LNCaP clone FGC (cell line): ENCODE data around the gene CHD5.
A peak's percentile ranks its signal among the peaks of the same experiment; 100 is the strongest.
"Not testable (repeated sequence)": the region's sequence is repeated elsewhere in the genome, so short reads cannot be mapped to it uniquely, and the experiment has no call there.

Experiments
- DNase-seq: peaks from one replicate; pipeline ENCODE4 v3.0.0-alpha.2; 2011; ENCODE audit warnings: low read depth
- H3K4me3 ChIP-seq: 2 replicates; pipeline ENCODE4 v1.5.1; 2011; ENCODE audit warnings: mild to moderate bottlenecking, low read depth, low read length, control low read depth
- CTCF ChIP-seq: IDR thresholded peaks from 2 replicates; pipeline ENCODE4 v1.5.1; 2012; ENCODE audit warnings: mild to moderate bottlenecking; ENCODE audit not compliant: control insufficient read depth, insufficient read depth; ENCODE audit errors: extremely low read depth

The CHD5 gene

GRCh38 chr1:6180268-6180706, at the start of gene CHD5:
Gene CHD5, minus strand, starts transcription at chr1:6180321. Its CDS starts 298 bp downstream, at chr1:6180023.
- H3K4me3 ChIP-seq: no peak within 1 kb of the TSS
- TF ChIP-seq CTCF: no peak
- DNase-seq: no peak

GRCh38 chr1:6225651-6226050, 45.5 kb upstream of the CHD5 start:
- TF ChIP-seq CTCF: no peak
- no peak overlapping the region for H3K4me3 ChIP-seq
- DNase-seq: no peak

- no peak overlapping the region for H3K4me3 ChIP-seq
- no peak for DNase-seq
- no peak for TF ChIP-seq CTCF
These were observed 44.6 kb upstream of the CHD5 start for GRCh38 chr1:6224718-6225117.

- DNase-seq: no peak
- TF ChIP-seq CTCF: no peak
- no peak overlapping the region for H3K4me3 ChIP-seq
These were observed 43.5 kb upstream of the CHD5 start for GRCh38 chr1:6223617-6224016.

- DNase-seq: no peak
- no peak overlapping the region for H3K4me3 ChIP-seq
- no peak for TF ChIP-seq CTCF
These were observed 42.5 kb upstream of the CHD5 start for GRCh38 chr1:6222636-6223035.

- no peak overlapping the region for H3K4me3 ChIP-seq
- no peak for DNase-seq
- no peak for TF ChIP-seq CTCF
These were observed 41.2 kb upstream of the CHD5 start for GRCh38 chr1:6221210-6221784.

- DNase-seq: peak; percentile 45
- no peak overlapping the region for H3K4me3 ChIP-seq
- no peak for TF ChIP-seq CTCF
These were observed 40.1 kb upstream of the CHD5 start for GRCh38 chr1:6220236-6220635.

- DNase-seq: not testable (repeated sequence)
These were observed 39.5 kb upstream of the CHD5 start for GRCh38 chr1:6219641-6220040.

More at GRCh38 chr1:6219641-6220040, 39.5 kb upstream of the CHD5 start:
- H3K4me3 ChIP-seq: not testable (repeated sequence)
